G401.6 (cell line): Measurements from ENCODE around the gene AKAP10.
"Not testable (repeated sequence)": the region's sequence is repeated elsewhere in the genome, so short reads cannot be mapped to it uniquely, and the experiment has no call there.

Experiments
- FAIRE-seq: peaks from 2 replicates; lab custom pipeline; 2012; peaks lifted over from hg19 to GRCh38; lab: Jason Lieb, UNC

The AKAP10 gene

DNA sequence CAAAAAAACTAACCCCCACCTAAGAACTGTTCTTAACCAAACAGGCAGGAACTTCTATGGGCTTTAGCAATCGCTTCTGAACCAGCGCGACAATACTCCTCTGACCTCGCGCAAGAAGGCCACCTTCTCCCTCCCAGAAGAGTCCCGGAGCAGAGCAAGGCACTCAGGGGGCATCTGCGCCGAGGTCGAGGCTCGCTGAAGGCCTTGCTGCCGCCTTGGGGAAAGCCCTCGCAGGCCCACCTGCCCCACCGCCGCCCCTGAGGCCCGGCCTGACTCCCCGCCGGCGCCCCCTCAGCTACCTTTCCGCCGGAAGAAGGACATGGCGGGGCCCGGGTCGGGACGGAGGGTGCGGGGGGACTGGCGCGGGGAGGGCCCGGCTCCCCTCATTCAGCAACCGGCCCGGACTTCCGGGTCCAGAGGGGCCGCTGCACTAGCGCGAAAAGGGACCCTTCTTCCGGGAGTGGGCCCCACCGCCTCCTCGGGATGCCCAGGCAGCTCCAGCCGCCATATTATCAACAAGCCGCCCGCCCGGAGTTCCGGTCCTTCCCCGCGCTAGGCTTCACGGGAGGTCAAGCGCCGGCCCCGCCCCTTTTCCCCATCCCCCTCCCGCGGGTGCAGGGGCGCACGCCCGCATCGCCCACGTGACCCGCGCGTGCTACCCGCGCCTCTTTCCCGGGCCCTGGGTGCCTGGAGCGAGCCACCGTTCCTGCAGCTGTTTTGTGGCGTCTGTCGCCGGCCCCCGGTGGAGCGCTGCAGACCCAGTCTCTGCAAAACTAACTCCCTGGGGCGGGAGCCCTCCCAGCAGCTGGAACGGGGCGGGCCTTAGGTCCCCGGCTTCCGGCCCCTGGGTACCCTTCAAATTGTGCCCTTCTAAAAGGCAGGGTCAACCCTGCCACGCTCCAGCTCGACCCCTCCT, at the start of gene AKAP10:
TSS of gene AKAP10 (minus strand) at position 536 of the 916 bp plus-strand sequence. CDS start at position 387, 149 bp downstream.
- FAIRE-seq, result no peak

DNA sequence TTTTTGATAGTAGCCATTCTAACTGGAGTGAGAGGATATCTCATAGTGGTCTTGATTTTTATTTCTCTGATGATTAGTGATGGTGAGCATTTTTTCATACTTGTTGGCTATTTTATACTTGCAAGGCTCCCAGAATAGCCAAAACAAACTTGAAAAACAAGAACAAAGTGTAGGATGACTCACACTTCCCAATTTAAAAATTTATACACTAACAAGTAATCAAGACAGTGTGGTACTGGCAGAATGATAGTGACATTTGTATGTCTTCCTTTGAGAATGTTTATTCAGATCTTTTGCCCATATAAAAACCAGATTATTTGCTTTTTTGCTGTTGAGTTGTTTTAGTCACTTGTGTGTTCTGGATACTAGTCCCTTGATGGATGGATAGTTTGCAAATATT, 49.3 kb upstream of the AKAP10 start:
- FAIRE-seq, result no peak

DNA sequence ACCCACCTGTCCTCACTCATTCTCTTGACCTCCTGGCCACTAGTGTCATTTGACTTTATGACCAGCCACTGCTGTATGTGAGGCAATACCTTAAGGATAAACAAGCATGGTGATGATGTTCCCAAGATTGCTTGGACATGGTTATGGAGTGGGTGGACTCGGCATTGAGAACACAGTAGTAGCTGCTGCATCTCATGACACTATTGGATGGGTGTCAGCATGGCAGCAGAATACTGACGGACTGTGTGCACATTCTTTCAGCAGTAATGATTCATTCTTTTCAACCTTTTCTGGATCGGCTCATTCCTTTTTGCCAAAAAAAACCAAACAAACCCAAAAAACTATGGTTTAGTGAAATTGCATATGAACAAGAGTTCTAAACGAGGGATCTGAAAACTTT, 45.1 kb upstream of the AKAP10 start:
- no peak for FAIRE-seq

DNA sequence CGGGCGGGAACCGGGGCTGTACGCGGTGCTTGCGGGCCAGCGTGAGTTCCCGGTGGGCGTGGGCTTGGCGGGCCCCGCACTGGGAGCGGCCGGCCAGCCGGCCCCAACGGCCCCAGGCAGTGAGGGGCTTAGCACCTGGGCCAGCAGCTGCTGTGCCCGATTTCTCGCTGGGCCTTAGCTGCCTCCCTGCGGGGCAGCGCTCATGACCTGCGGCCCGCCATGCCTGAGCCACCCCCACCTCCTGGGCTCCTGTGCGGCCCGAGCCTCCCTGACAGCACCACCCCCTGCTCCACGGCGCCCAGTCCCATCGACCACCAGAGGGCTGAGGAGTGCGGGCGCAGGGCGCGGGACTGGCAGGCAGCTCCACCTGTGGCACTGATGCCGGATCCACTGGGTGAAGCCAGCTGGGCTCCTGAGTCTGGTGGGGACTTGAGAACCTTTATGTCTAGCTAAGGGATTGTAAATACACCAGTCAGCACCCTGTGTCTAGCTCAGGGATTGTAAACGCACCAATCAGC, 38.9 kb upstream of the AKAP10 start:
- FAIRE-seq, result not testable (repeated sequence)

GRCh38 chr17:20012017-20012536, 34.4 kb upstream of the AKAP10 start:
- FAIRE-seq, result no peak

DNA sequence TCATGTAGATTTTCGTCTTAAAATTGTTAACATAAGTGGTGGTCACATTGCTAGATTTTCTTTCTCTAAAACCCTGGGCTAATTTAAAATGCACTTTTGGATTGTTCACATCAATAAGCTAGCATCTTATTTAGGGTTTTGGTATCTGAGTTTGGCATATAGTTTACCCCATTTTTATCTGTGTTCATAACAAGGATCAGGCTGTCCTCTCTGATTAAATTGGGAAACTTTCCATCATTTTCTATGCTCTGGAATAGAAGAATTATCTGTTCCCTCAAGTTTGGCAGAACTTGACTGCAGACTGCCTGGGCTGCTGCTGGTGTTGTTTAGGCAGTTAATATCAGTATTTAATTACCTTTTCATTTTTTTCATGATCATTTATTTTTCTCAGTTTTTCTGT, 33.3 kb upstream of the AKAP10 start:
- no peak for FAIRE-seq

GRCh38 chr17:20010099-20010863, 32.7 kb upstream of the AKAP10 start:
- no peak for FAIRE-seq

- no peak for FAIRE-seq
These were observed 31.9 kb upstream of the AKAP10 start, which contains the start of gene SPECC1 for GRCh38 chr17:20009302-20010098. TSS of gene SPECC1 (plus strand) at chr17:20009359. CDS start at chr17:20096652, 87,293 bp downstream.

DNA sequence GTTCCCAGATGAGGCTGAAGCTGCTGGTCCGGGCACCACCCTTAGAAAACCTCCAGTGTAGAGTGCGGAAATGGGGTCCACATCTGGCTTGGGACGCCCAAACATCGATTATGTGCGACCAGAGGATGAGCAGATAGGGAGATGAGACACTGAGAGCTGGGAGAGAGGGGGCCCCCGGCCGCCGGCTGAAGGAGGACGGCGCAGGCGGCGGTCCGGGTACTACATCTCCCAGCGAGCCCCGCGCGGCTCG, 31.3 kb upstream of the AKAP10 start:
- no peak for FAIRE-seq

DNA sequence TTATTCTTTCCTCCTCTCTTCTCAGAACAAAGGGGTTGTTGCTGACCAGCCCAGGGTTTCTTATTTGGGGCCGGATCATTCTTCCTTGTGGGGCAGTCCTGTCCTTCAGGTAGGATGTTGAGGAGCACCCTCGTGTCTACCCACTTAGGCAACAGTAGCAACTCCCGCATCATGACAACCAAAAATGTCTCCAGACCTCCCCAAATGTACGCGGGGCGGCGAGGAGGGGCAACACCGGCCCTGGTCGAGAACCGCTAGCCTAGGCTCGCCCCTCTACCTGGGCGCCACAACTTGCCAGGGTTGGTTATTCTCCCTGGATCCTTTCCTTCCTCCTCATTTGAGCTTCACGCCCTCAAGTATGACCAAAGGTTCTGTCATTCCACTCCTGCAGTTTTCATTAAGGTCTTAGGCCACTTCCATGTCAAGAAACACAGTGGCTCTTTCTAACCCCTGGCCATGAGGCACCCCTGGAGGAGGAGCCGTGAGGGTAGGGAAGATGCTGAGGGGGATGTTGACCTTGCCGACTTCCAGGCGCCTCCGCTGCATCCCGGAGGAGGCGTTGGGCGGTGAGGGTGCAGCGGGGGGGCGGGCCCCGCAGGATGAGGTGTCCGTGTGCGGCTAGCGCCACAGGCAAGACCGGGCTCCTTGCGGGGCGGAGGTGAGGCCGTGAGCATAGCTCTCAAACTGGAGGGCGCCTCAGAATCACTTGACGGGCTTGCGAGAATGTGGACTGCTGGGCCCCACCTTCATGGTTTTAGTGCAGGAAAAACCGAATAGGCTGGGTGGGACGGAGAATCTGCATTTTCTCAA, 30.8 kb upstream of the AKAP10 start:
- FAIRE-seq, result no peak

DNA sequence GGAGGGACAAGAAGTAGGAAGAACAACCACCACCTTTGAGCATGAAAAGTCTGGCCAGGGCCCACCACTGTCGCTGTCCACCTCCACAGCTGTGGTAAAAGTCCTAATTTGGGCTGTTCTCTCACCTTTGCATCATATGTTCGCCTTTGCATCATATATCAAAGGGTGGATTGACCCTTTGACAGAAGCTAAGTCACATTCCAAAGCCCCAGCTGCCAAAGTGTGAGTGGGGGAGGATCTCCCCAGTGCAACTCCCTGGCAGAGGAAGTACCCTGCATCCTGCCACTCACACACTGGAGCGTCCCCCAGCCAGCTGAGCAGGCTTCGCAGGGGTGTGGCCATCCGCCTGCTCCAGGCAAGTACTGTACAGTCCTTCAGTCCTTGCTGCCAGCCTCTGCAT, 18.9 kb upstream of the AKAP10 start:
- FAIRE-seq, result no peak

DNA sequence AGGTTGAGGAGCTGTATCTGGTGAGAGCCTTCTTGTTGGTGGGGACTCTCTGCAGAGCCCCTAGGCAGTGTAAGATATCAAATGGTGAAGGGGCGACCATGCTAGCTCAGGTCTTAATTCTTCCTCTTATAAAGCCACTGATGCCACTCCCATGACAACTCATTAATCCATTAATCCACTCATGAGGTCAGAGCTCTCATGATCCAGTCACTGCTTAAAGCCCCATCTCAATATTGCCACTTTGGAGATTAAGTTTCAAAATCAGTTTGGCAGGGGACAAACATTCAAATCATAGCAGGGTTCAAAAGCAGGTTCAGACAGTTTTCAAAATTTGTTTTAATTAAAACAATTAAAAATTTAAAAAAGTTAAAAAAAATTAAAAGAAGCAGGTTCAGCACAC, 18.5 kb upstream of the AKAP10 start:
- no peak for FAIRE-seq

GRCh38 chr17:19992803-19993713, 15.4 kb upstream of the AKAP10 start:
- peak; percentile 94 for FAIRE-seq

DNA sequence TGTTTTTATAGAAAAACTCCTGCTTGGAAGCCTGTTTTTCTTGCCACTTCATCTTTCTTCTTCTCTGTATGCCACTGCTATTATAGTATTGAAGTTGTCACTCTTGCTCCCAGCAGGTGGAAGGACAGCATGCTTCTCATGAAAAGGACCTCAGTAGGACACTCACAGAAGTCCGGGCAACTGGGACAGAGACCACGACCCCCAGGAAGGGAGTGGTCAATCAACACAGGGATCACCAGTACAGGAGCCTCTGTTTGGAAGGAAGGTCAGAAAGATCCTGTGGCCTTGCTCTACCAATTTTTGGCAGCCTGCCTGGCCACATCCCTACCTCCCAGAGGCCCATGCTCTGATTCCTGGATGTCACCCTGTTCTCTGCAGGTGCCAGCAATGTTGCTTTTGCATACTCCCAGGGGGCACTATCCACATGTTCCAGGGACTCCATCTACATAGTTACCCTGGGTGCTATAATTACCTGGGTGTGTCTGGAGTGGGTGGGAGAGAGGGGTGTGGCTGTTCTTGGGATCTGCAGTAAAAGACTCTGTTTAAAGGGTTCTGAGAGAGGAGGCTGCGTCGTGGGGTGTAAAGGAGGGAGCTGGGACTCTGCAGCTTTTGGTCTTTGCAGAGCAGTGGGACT, 13.7 kb upstream of the AKAP10 start:
- no peak for FAIRE-seq

- no peak for FAIRE-seq
These were observed 10.3 kb upstream of the AKAP10 start for GRCh38 chr17:19987897-19988296.

GRCh38 chr17:19986941-19987861, 9.6 kb upstream of the AKAP10 start:
- no peak for FAIRE-seq

- FAIRE-seq, result no peak
These were observed 2.5 kb upstream of the AKAP10 start for GRCh38 chr17:19979917-19980770.

GRCh38 chr17:19978805-19979211, 1.2 kb upstream of the AKAP10 start:
- no peak for FAIRE-seq
